KBM-7 (cell line): ENCODE measurements around the gene MTAP.

Experiments
- DNase-seq: peaks from one replicate; pipeline ENCODE4 v3.0.0-alpha.2; 2015
- in situ Hi-C: fragments of 300-500 bp; cut with MboI; formaldehyde crosslinking; loops from 2 replicates; pipeline ENCODE4 v1.14.3; 2020; ENCODE audit warnings: low sequenced_read_pairs, low pct_unique_long_range_greater_than_20kb, mixed read lengths

The MTAP gene

DNA sequence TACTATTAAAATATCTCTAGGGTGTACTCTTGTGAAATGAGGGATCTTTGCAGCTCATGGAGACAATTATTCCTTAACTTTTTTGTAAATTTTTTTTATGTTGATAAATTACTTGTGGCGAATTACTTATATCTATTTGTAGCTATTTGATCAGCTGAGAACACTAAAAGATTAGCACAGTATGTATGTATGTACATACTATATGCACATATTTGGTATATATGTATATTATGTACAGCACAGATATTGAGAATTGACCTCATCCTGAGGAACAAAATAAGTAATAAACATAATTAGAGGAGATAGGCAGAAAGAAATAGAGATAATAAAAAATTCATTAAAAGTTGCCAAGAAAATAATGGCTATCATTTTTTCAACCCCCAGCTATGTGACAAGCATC lies 180.0 kb downstream of the MTAP start:
- no peak for DNase-seq
- in situ Hi-C loops = no loop called here

DNA sequence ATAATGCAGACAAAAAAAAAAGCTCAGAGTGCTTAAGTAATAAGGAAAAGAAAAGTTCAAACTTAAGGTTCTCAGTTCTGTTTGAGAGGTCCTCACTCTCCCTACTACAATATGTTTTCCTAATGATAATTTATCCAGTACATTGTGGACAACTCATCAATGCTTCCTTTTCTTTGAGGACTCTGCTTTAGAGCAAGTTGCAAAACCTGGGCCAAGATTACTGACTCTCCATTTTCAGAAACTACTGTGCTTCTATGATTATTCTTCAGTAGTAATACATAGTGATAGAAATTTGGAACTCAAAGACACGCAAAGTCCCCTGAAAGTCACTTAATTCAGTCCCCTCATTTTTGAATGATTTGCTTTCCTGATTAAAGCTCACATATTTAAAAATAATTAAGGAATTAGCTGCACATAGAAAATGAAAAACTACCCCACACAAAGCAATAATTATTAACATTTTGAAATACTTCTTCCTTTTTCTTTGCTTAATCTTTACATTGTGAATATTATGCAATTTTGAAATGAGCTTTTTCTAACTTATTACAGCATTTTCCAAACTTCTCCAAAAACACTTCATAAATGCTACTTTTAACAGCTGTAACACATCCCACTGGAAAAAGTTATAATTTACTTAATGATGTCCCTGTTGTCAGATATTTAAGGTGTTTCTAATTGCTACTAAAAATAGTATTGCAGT lies 180.6 kb downstream of the MTAP start:
- in situ Hi-C loops = no loop called here
- no peak for DNase-seq

- peak; percentile 54 for DNase-seq
- in situ Hi-C loops = no loop called here
Observed at GRCh38 chr9:21983561-21983935, 181.1 kb downstream of the MTAP start.

DNA sequence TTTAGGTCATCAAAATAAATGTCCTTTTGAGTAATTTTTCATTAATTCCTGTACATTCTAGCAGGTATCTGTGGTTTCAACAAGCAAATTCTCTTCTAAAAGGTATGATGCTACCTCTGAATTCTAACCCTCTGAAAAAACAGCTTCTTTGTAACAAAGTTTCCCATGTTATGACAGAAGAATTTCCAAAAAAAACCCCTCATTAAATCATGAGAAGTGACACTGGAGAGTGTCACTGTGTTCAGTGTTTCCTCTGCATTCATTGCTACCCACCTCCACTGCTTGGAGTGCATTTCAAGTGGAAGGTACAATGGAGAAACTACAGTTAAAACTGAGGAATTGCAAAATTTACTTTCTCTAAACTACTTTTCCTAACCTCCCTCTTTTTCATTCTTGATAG lies 181.7 kb downstream of the MTAP start:
- DNase-seq = no peak
- in situ Hi-C loops = no loop called here

DNA sequence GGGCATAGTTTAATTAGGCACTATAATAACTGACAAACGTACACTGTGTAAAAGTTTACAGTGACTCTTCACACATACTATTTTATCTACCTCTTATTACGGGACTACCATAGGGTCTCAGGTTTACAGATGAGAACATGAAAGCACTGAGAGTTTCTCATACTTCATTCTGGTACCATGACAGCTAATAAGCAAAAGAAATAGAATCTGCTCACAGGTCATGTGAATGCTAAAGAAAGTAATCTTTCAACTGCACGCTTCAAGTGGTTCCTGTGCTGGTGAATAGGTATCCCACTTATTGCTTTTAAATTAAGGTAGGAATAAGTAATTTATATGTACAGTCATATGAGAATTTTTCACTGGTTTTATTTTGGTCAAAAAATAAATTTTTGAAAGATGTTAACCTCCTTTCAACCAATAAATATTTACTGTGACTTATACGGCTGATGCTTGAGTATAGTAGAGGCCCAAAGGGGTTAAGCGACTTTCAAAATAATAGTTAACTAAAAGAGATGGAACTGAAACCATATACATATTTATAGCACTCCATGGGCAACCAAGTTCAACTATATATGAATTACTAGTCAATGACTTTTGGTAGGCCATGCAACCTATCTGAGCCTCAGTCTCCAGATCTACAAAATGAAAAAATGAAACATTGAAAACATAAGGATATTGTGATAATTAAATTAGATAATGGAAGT lies 183.7 kb downstream of the MTAP start:
- in situ Hi-C loops = no loop called here
- no peak for DNase-seq
